ENCODE data around the gene PM20D2.

GRCh38 chr6:89120371-89120770, 25.5 kb upstream of the PM20D2 start:
- TF ChIP-seq CTCF (IDR thresholded peaks at IDR 0.05) (no peak), POLR2A (IDR thresholded peaks at IDR 0.05) (no peak), POLR2AphosphoS5 (IDR thresholded peaks at IDR 0.05) (no peak)

Measured in breast epithelium (tissue), 3 donors.